B cell (primary cell): Measurements from ENCODE around the gene EXOC3L2. TPM values are rescaled to one million over a fixed set of nuclear protein-coding genes. Genes with fewer than 3 reads are reported as not detected.

Source experiments
- ATAC-seq: fragments of 200-7000 bp; cut with Tn5 transposase; one replicate; pipeline ENCODE4 v1.10.0; 2021; ENCODE audit warnings: low read depth, mild to moderate bottlenecking, moderate number of reproducible peaks, moderate library complexity
- CTCF ChIA-PET: fragments of 350-600 bp; sonication (Branson Sonifier 250); formaldehyde crosslinking; loops from one replicate; lab custom pipeline; 2021; ENCODE audit warnings: antibody characterized with exemption, inconsistent platforms; lab: Charles Lee
- POLR2A ChIA-PET: fragments of 350-600 bp; sonication (Branson Sonifier 250); formaldehyde crosslinking; loops from one replicate; lab custom pipeline; 2021; ENCODE audit warnings: antibody characterized with exemption; lab: Charles Lee
- DNase-seq: peaks from one replicate; pipeline ENCODE4 v3.0.0; 2013
- H2AFZ ChIP-seq: 2 replicates; pipeline ENCODE4 v1.6.1; 2012; ENCODE audit warnings: mild to moderate bottlenecking, low read depth, low read length; ENCODE audit not compliant: insufficient read depth, poor library complexity, severe bottlenecking
- H3K27ac ChIP-seq, 2 donors: 1 replicate in 1 of 2; 2 replicates in 1 of 2; pipeline ENCODE4 v1.5.1; 2012 to 2013; ENCODE audit warnings: low read length in 2 of 2, mild to moderate bottlenecking in 2 of 2, moderate library complexity in 1 of 2
- H3K27me3 ChIP-seq, 4 experiments: fragments of 200-600 bp in 1 of 4; sonication (generic) in 1 of 4; replicated peaks in 1 of 4; 1 replicate in 2 of 4; 2 replicates in 2 of 4; pipeline versions ENCODE4 v1.6.1 to v1.7.0; 2013 to 2016; ENCODE audit warnings: low read length in 3 of 4, mild to moderate bottlenecking in 2 of 4, mixed read lengths in 1 of 4, moderate library complexity in 1 of 4; ENCODE audit not compliant: insufficient read depth in 4 of 4, control insufficient read depth in 3 of 4; ENCODE audit errors: control extremely low read depth in 1 of 4
- H3K36me3 ChIP-seq, 2 experiments: replicated peaks in 1 of 2; 1 replicate in 1 of 2; 2 replicates in 1 of 2; pipeline versions ENCODE4 v1.6.1 to v1.7.1; 2013; ENCODE audit warnings: low read length in 1 of 2; ENCODE audit not compliant: insufficient read depth in 2 of 2, control insufficient read depth in 1 of 2; ENCODE audit errors: control extremely low read depth in 1 of 2, extremely low read depth in 1 of 2
- H3K4me1 ChIP-seq, 2 donors: fragments of 200-600 bp in 1 of 2; sonication (generic) in 1 of 2; 1 replicate in 1 of 2; 2 replicates in 1 of 2; pipeline versions ENCODE4 v1.5.1 to v1.6.1; 2013 to 2017; ENCODE audit warnings: low read length in 2 of 2; ENCODE audit not compliant: control insufficient read depth in 2 of 2, insufficient read depth in 2 of 2
- H3K4me2 ChIP-seq: replicated peaks from 2 replicates; pipeline ENCODE3; 2012; ENCODE audit warnings: mild to moderate bottlenecking, low read depth, low read length; ENCODE audit not compliant: poor library complexity, severe bottlenecking
- H3K4me3 ChIP-seq, 5 experiments: fragments of 200-600 bp in 1 of 5; sonication (generic) in 1 of 5; 1 replicate in 3 of 5; 2 replicates in 2 of 5; pipeline versions ENCODE4 v1.5.1 to v1.7.0; 2011 to 2016; ENCODE audit warnings: low read length in 4 of 5, mild to moderate bottlenecking in 4 of 5, low read depth in 2 of 5, control low read depth in 1 of 5, moderate library complexity in 1 of 5; ENCODE audit not compliant: insufficient read depth in 1 of 5; ENCODE audit errors: control extremely low read depth in 1 of 5, extremely low read depth in 1 of 5
- H3K79me2 ChIP-seq: fragments of 200-600 bp; sonication (generic); one replicate; pipeline ENCODE4 v1.6.0; 2016; ENCODE audit warnings: low read length; ENCODE audit not compliant: control insufficient read depth, insufficient read depth
- H3K9ac ChIP-seq: fragments of 200-600 bp; sonication (generic); 2 replicates; pipeline ENCODE4 v1.6.1; 2017; ENCODE audit warnings: mild to moderate bottlenecking, low read length, moderate library complexity
- H3K9me3 ChIP-seq, 3 donors: one replicate each; pipeline versions ENCODE4 v1.6.1 to v1.7.1; 2013; ENCODE audit warnings: low read length in 2 of 3; ENCODE audit not compliant: control insufficient read depth in 2 of 3, insufficient read depth in 1 of 3; ENCODE audit errors: control extremely low read depth in 1 of 3
- H4K20me1 ChIP-seq: 2 replicates; pipeline ENCODE4 v1.6.0; 2012; ENCODE audit warnings: mild to moderate bottlenecking, low read length; ENCODE audit not compliant: insufficient read depth, control insufficient read depth, poor library complexity, severe bottlenecking
- H3K27ac Mint-ChIP-seq: one replicate; pipeline ENCODE4 v1.8.0; 2021; ENCODE audit warnings: mixed read lengths
- H3K27me3 Mint-ChIP-seq: one replicate; pipeline ENCODE4 v1.8.0; 2021; ENCODE audit warnings: mixed read lengths
- H3K4me1 Mint-ChIP-seq: one replicate; pipeline ENCODE4 v1.8.0; 2021; ENCODE audit warnings: mixed read lengths
- H3K4me3 Mint-ChIP-seq: one replicate; pipeline ENCODE4 v1.8.0; 2021; ENCODE audit warnings: mixed read lengths
- H3K9me3 Mint-ChIP-seq: one replicate; pipeline ENCODE4 v1.8.0; 2022; ENCODE audit warnings: mixed read lengths; ENCODE audit not compliant: insufficient read depth
- CTCF ChIP-seq: fragments of 200-600 bp; IDR thresholded peaks from one replicate; pipeline ENCODE4 v1.8.0; 2022; ENCODE audit warnings: antibody characterized with exemption, mild to moderate bottlenecking
- EZH2 ChIP-seq: IDR thresholded peaks from 2 replicates; pipeline ENCODE4 v1.6.1; 2012; ENCODE audit warnings: borderline replicate concordance, low read depth, mild to moderate bottlenecking, moderate library complexity, low read length; ENCODE audit not compliant: insufficient read depth, poor library complexity, severe bottlenecking
- WGBS: methylation state at CpG from one replicate; pipeline ENCODE4 v1.1.5; 2013; ENCODE audit warnings: missing lambda C conversion rate; ENCODE audit not compliant: insufficient coverage; 5-methylcytosine and 5-hydroxymethylcytosine counted together
- intact Hi-C: fragments of 100-400 bp; cut with micrococcal nuclease; formaldehyde crosslinking; loops from one replicate; pipeline ENCODE4 v1.10.0; 2022
- polyA plus RNA-seq: library from polyadenylated mRNA; depleted of rRNA; stranded (reverse); fragments of >200 nt; gene quantifications from 2 replicates; pipeline ENCODE4 v1.2.3, GENCODE V29; 2012
- total RNA-seq, 2 donors: library from RNA; stranded (reverse); fragments of 120-200 nt in 1 of 2; gene quantifications; 1 replicate in 1 of 2; 2 replicates in 1 of 2; pipeline versions ENCODE4 v1.2.3 to v1.2.4, GENCODE V29; 2013 to 2022

The EXOC3L2 gene
- total and polyA plus RNA-seq, 2 donors (not counting 1 experiment from before 2014, with no cell fraction given), result not detected

GRCh38 chr19:45245826-45246225 lies 619 bp upstream of the EXOC3L2 start:
- H3K4me3 Mint-ChIP-seq, result no peak overlapping the region
- DNase-seq (no peak), ATAC-seq (no peak)
- peaks cover 8% of the 10 kb centered on the region for H3K4me1 Mint-ChIP-seq
- H3K27me3 Mint-ChIP-seq, result peaks cover 11% of the 10 kb centered on the region
- TF ChIP-seq CTCF, result no peak
- no peak for TF ChIP-seq EZH2
- no peak overlapping the region for H3K9ac ChIP-seq
- H3K36me3 ChIP-seq, result no peaks in the 10 kb centered on the region
- H3K27ac ChIP-seq, result no peak overlapping the region
- ChIA-PET POLR2A (no interaction called here), CTCF (no interaction called here)
- H3K79me2 ChIP-seq, result peaks cover 4% of the 10 kb centered on the region
- no peaks in the 10 kb centered on the region for H3K9me3 Mint-ChIP-seq
- no peak overlapping the region for H3K4me2 ChIP-seq
- no peaks in the 10 kb centered on the region for H4K20me1 ChIP-seq
- H3K27ac Mint-ChIP-seq, result no peak overlapping the region
- peaks cover 5 to 13% of the 10 kb centered on the region in 2 donors for H3K4me1 ChIP-seq
- no peak overlapping the region for H2AFZ ChIP-seq
- intact Hi-C loops, result loop anchor here (10.0 kb wide), 2 partner anchors 239 to 441 kb away; partner anchors contain the start of gene BCAM
- 75% methylated on average over 2 of the region's 4 CpGs for WGBS
- no peak overlapping the region for H3K4me3 ChIP-seq
- H3K9me3 ChIP-seq, result no peaks in the 10 kb centered on the region
- no peaks in the 10 kb centered on the region for H3K27me3 ChIP-seq

GRCh38 chr19:45244133-45244794 lies 943 bp downstream of the EXOC3L2 start:
- H3K27me3 Mint-ChIP-seq, result peaks cover 11% of the 10 kb centered on the region
- no peak for ATAC-seq
- Histone ChIP-seq H3K27me3 (no peaks in the 10 kb centered on the region), H3K4me3 (no peak overlapping the region), H3K4me1 (peaks cover 0 to 7% of the 10 kb centered on the region in 2 donors), H2AFZ (no peak overlapping the region), H3K9me3 (no peaks in the 10 kb centered on the region), H3K27ac (no peak overlapping the region), H3K79me2 (no peaks in the 10 kb centered on the region), H3K36me3 (no peaks in the 10 kb centered on the region), H3K9ac (no peak overlapping the region), H4K20me1 (no peaks in the 10 kb centered on the region), H3K4me2 (no peak overlapping the region)
- DNase-seq, result no peak
- peaks cover 5% of the 10 kb centered on the region for H3K4me1 Mint-ChIP-seq
- ChIA-PET CTCF (interaction anchor here (1.7 kb wide), 1 partner anchor 10 kb away, joined by 5 read pairs; no protein-coding TSS in a partner anchor), POLR2A (no interaction called here)
- H3K4me3 Mint-ChIP-seq, result no peak overlapping the region
- H3K27ac Mint-ChIP-seq, result no peak overlapping the region
- intact Hi-C loops, result loop anchor here (10.0 kb wide), 2 partner anchors 241 to 439 kb away; partner anchors contain the start of gene BCAM
- no peaks in the 10 kb centered on the region for H3K9me3 Mint-ChIP-seq
- TF ChIP-seq EZH2 (no peak), CTCF (no peak)
- WGBS, result 54% methylated on average over 15 of the region's 15 CpGs
